HFF-Myc (cell line): ENCODE measurements around the gene RHBDL3.
"Not testable (repeated sequence)": the region's sequence is repeated elsewhere in the genome, so short reads cannot be mapped to it uniquely, and the experiment has no call there.

Experiments used
- DNase-seq: peaks from one replicate; pipeline ENCODE4 v3.0.0-alpha.2; 2011; ENCODE audit warnings: low read depth; ENCODE audit errors: extremely low read depth
- H3K4me3 ChIP-seq: replicated peaks from 2 replicates; pipeline ENCODE4 v1.5.1; 2011; ENCODE audit warnings: low read depth, mild to moderate bottlenecking, control low read depth, low read length
- CTCF ChIP-seq: IDR thresholded peaks from 2 replicates; pipeline ENCODE4 v1.5.1; 2012; ENCODE audit warnings: mild to moderate bottlenecking, low read depth, low read length, control low read depth; ENCODE audit errors: missing control alignments

RHBDL3 gene

GRCh38 chr17:32258383-32259140, 7.1 kb upstream of the RHBDL3 start:
- DNase-seq, result no peak
- no peak overlapping the region for H3K4me3 ChIP-seq
- no peak for TF ChIP-seq CTCF

- H3K4me3 ChIP-seq, result no peak overlapping the region
- DNase-seq, result no peak
- no peak for TF ChIP-seq CTCF
Measured at GRCh38 chr17:32259586-32259985, 6.0 kb upstream of the RHBDL3 start.

GRCh38 chr17:32261417-32261736, 4.3 kb upstream of the RHBDL3 start:
- no peak for DNase-seq
- TF ChIP-seq CTCF, result no peak
- H3K4me3 ChIP-seq, result no peak overlapping the region

GRCh38 chr17:32261936-32262510, 3.6 kb upstream of the RHBDL3 start:
- no peak for DNase-seq
- TF ChIP-seq CTCF, result no peak

GRCh38 chr17:32263515-32263914, 2.1 kb upstream of the RHBDL3 start:
- not testable (repeated sequence) for H3K4me3 ChIP-seq, DNase-seq

More at GRCh38 chr17:32261936-32262510, 3.6 kb upstream of the RHBDL3 start:
- no peak overlapping the region for H3K4me3 ChIP-seq

- DNase-seq, result no peak
- no peak overlapping the region for H3K4me3 ChIP-seq
- TF ChIP-seq CTCF, result no peak
Measured at GRCh38 chr17:32264140-32264799, 1.4 kb upstream of the RHBDL3 start.

GRCh38 chr17:32264823-32265191, 825 bp upstream of the RHBDL3 start:
- no peak for TF ChIP-seq CTCF
- no peak overlapping the region for H3K4me3 ChIP-seq
- no peak for DNase-seq
